SJSA1 (cell line): ENCODE data around the gene FAM222A. TPM values are rescaled to one million over a fixed set of nuclear protein-coding genes. Genes with fewer than 3 reads are reported as not detected.

Experiments
- DNase-seq, 2 experiments: peaks; one replicate each; pipeline ENCODE4 v3.0.0-alpha.2; 2015 to 2020; ENCODE audit warnings: low spot score in 2 of 2, low read depth in 1 of 2
- H3K27ac ChIP-seq: fragments of 250-450 bp; sonication (Bioruptor Pico); 2 replicates; pipeline ENCODE4 v1.5.1; 2020; ENCODE audit warnings: mild to moderate bottlenecking, moderate library complexity
- H3K27me3 ChIP-seq: fragments of 250-450 bp; sonication (Bioruptor Pico); replicated peaks from 2 replicates; pipeline ENCODE4 v1.5.1; 2020; ENCODE audit warnings: mild to moderate bottlenecking, moderate library complexity
- H3K36me3 ChIP-seq: fragments of 250-450 bp; sonication (Bioruptor Pico); 2 replicates; pipeline ENCODE4 v1.5.1; 2020; ENCODE audit warnings: mild to moderate bottlenecking
- H3K4me1 ChIP-seq: fragments of 250-450 bp; sonication (Bioruptor Pico); replicated peaks from 2 replicates; pipeline ENCODE4 v1.6.1; 2021; ENCODE audit warnings: mild to moderate bottlenecking
- H3K4me3 ChIP-seq: fragments of 250-450 bp; sonication (Bioruptor Pico); 2 replicates; pipeline ENCODE4 v1.5.1; 2020; ENCODE audit warnings: mild to moderate bottlenecking
- H3K9me3 ChIP-seq: fragments of 250-450 bp; sonication (Bioruptor Pico); replicated peaks from 2 replicates; pipeline ENCODE4 v1.5.1; 2020; ENCODE audit warnings: mild to moderate bottlenecking
- total RNA-seq: library from RNA; depleted of rRNA; stranded (reverse); fragments of >200 nt; shearing (Covaris generic); gene quantifications from 2 replicates; pipeline ENCODE4 v1.2.3, GENCODE V29; 2014

The FAM222A gene
- total RNA-seq, 1 experiment from 2014 or later = 7.8 TPM

DNA sequence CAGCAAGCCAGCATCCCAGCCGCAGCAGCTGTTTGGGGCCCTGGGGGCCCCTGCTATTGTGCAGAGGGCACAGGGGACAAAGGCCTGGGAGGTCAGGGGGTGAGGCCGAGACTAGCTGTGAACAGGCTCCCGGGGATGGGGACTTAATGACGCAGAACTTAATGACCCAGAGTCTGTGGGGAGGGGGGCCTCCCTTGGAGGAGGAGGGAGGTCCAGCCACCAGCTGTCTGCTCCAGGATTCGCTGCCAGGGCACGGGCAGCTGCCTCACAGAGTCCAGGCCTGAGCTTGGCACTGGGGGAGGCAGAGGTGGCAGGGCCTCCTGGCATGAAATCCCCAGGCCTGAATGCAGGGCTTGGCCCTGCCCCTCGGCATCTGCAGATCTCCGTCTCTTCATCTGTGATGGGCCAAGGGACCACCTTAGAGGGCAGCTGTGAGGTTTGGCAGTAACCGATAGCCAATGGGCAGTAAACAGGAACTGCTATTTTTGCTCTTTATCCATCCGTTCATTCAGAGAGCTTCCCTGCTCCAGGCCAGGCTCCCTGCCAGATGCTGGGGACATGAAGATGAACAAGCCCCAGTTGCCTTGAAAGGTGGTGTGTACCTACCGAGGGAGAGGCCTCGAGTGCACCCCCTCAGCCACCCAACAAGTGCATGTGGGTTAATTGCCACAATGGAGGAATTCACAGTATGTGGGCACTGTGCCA lies 6.7 kb downstream of the FAM222A start:
- H3K36me3 ChIP-seq = no peaks in the 10 kb centered on the region
- DNase-seq = no peak
- no peaks in the 10 kb centered on the region for H3K27me3 ChIP-seq
- no peak overlapping the region for H3K27ac ChIP-seq
- H3K4me3 ChIP-seq = no peak overlapping the region
- peaks cover 12% of the 10 kb centered on the region for H3K4me1 ChIP-seq
- H3K9me3 ChIP-seq = no peaks in the 10 kb centered on the region

- no peak for DNase-seq
- no peak overlapping the region for H3K4me3 ChIP-seq
- H3K27ac ChIP-seq = no peak overlapping the region
- no peaks in the 10 kb centered on the region for H3K9me3 ChIP-seq
- H3K27me3 ChIP-seq = no peaks in the 10 kb centered on the region
- H3K4me1 ChIP-seq = peaks cover 12% of the 10 kb centered on the region
- H3K36me3 ChIP-seq = no peaks in the 10 kb centered on the region
Measured at GRCh38 chr12:109720857-109721189, 7.2 kb downstream of the FAM222A start.

DNA sequence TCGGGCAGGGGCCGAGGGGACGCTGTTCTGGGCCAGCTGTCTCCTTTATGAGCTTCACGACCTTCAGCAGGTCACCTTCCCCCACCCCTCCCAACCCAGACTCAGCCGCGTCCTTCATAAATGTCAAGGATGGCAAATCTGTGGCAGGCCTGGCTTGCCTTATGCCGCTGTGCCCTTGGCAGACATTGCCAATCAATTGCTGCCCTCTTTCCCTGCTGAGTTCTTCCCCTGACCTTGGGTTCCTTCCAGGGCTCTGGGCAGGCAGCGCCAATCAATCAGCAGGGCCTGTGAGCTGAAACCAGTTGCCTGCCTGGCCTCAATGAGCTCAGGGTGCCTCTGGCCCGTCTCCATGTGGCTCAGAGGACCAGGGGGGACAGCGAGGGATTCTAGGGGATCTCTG lies 7.7 kb downstream of the FAM222A start:
- H3K36me3 ChIP-seq = no peaks in the 10 kb centered on the region
- no peak overlapping the region for H3K4me3 ChIP-seq
- H3K9me3 ChIP-seq = no peaks in the 10 kb centered on the region
- H3K4me1 ChIP-seq = peaks cover 12% of the 10 kb centered on the region
- no peak overlapping the region for H3K27ac ChIP-seq
- H3K27me3 ChIP-seq = no peaks in the 10 kb centered on the region
- DNase-seq = no peak

DNA sequence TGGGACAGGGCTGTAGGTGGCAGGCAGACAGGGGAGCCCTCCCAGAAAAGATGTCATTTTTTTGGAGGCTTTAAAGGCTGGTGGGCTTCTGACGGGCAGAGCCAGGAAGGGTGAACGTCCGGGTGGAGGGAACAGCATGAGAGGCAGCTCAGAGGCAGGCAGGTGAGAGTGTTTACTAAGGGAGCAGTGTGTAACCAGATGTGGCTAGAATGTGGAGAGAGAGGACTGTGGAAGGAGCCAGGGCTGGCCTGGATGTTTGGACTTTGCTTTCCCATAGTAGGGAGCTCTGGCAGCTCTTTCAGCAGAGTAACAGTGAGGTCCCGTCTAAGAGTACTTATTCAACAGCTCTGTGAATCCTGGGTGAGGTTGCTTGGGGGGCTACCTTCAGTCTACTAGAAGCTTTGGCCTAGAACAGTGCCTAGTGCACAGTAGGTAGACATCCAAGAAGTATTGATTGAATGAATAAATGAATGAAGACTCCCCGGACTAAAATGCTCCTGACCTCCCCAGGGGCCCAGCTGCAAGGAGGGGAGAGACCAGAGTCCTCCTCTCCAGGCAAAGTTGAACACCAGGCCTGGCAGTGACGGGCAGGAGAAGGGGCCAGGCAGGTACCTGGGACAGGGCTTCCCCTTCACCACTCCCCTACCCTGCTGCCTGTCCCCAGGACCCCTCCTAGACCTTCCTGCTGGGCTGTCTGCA lies 8.5 kb downstream of the FAM222A start:
- Histone ChIP-seq H3K36me3 (no peaks in the 10 kb centered on the region), H3K4me3 (no peak overlapping the region), H3K4me1 (peaks cover 8% of the 10 kb centered on the region), H3K9me3 (no peaks in the 10 kb centered on the region), H3K27me3 (no peaks in the 10 kb centered on the region), H3K27ac (no peak overlapping the region)
- DNase-seq = no peak

GRCh38 chr12:109722721-109723094 lies 9.1 kb downstream of the FAM222A start:
- H3K9me3 ChIP-seq = no peaks in the 10 kb centered on the region
- H3K36me3 ChIP-seq = no peaks in the 10 kb centered on the region
- H3K4me1 ChIP-seq = peaks cover 3% of the 10 kb centered on the region
- H3K27me3 ChIP-seq = no peaks in the 10 kb centered on the region
- DNase-seq = no peak
- no peak overlapping the region for H3K4me3 ChIP-seq
- H3K27ac ChIP-seq = no peak overlapping the region

DNA sequence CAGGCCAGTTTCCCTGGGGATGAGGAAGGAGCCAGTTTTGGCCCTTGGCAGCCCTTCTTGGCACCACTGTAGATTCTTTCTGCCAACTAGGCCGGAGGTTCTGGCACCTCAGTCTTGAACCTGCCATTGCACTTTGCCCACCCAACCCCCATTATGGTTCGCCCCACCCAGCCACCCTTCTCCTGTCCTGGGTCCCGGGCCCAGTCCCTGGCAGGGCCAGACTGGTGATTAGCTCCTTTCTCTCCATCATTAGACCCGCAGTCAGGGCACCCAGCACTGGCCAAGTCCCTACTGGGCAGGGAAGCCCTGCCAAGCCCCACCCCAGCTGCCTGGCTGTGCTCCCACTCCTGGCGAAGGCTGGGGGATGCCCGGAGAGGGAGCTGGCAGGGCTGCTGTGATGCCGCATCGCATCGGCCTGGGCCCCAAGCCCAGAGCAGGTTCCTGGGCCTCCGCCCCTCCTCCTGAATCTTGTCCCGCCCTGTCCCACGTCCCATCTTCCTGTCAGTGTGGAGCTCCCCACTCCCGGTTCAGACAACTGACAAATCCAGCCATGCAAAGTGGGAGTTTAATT lies 9.8 kb downstream of the FAM222A start:
- Histone ChIP-seq H3K4me1 (no peaks in the 10 kb centered on the region), H3K4me3 (no peak overlapping the region), H3K27ac (no peak overlapping the region), H3K9me3 (no peaks in the 10 kb centered on the region), H3K36me3 (no peaks in the 10 kb centered on the region), H3K27me3 (no peaks in the 10 kb centered on the region)
- DNase-seq = no peak

DNA sequence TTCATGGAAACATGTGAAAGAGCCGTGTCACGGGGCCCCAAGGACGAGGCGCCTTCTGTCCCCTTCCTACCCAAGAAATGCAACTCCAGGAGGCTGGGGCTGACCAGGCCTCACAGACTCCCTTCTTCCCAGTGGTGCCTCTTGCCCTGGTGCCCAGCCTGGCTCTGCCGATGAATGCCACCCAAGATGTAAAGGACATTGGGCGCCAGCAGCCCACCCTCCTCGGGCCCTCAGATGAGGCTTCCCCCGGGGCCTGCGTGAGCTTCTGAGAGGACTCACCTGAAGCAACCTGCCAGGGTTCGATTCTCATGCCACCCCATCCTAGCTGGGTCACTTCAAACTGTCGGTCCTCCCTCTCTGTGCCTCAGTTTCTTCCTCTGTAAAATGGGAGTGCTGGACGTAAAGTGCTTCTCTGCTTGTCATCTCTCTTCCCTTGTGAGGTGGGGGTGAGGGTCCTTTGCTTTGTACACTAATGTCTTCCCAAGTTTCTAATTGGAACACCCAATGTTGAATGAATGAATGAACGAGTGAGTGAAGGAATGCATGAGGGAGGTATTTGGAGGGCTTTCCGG lies 10.8 kb downstream of the FAM222A start:
- no peaks in the 10 kb centered on the region for H3K27me3 ChIP-seq
- no peaks in the 10 kb centered on the region for H3K36me3 ChIP-seq
- H3K4me1 ChIP-seq = no peaks in the 10 kb centered on the region
- no peak overlapping the region for H3K4me3 ChIP-seq
- no peaks in the 10 kb centered on the region for H3K9me3 ChIP-seq
- no peak overlapping the region for H3K27ac ChIP-seq
- no peak for DNase-seq

GRCh38 chr12:109725321-109726105 lies 11.9 kb downstream of the FAM222A start:
- Histone ChIP-seq H3K27ac (no peak overlapping the region), H3K4me3 (no peak overlapping the region), H3K9me3 (no peaks in the 10 kb centered on the region)

DNA sequence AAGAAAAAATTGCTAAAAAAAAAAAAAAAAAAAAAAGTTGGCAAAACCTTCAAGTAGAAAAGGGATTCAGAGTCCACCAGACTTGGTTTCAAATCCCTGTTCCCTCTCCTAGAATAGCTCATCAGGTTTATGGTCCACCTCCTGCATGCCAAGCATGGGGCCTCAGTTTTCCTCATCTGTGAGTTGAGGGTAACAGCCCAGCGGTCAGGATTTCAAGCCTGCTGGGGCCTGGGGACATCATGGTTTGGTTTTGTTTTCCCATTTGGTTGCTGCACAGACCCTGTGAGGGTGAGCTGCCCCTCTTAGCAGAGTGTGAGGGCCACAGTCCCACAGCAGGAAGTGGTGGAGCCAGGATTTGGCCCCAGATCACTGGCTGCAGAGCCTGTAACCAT lies 12.5 kb downstream of the FAM222A start:
- Histone ChIP-seq H3K4me1 (no peaks in the 10 kb centered on the region), H3K27ac (no peak overlapping the region), H3K36me3 (no peaks in the 10 kb centered on the region), H3K27me3 (no peaks in the 10 kb centered on the region), H3K4me3 (no peak overlapping the region), H3K9me3 (no peaks in the 10 kb centered on the region)
- no peak for DNase-seq

More at GRCh38 chr12:109725321-109726105, 11.9 kb downstream of the FAM222A start:
- Histone ChIP-seq H3K27me3 (no peaks in the 10 kb centered on the region), H3K36me3 (no peaks in the 10 kb centered on the region), H3K4me1 (no peaks in the 10 kb centered on the region)
- no peak for DNase-seq

GRCh38 chr12:109726511-109727038 lies 12.9 kb downstream of the FAM222A start:
- DNase-seq = no peak
- no peaks in the 10 kb centered on the region for H3K36me3 ChIP-seq
- no peaks in the 10 kb centered on the region for H3K27me3 ChIP-seq
- no peak overlapping the region for H3K4me3 ChIP-seq
- H3K27ac ChIP-seq = no peak overlapping the region
- no peaks in the 10 kb centered on the region for H3K9me3 ChIP-seq
- no peaks in the 10 kb centered on the region for H3K4me1 ChIP-seq

DNA sequence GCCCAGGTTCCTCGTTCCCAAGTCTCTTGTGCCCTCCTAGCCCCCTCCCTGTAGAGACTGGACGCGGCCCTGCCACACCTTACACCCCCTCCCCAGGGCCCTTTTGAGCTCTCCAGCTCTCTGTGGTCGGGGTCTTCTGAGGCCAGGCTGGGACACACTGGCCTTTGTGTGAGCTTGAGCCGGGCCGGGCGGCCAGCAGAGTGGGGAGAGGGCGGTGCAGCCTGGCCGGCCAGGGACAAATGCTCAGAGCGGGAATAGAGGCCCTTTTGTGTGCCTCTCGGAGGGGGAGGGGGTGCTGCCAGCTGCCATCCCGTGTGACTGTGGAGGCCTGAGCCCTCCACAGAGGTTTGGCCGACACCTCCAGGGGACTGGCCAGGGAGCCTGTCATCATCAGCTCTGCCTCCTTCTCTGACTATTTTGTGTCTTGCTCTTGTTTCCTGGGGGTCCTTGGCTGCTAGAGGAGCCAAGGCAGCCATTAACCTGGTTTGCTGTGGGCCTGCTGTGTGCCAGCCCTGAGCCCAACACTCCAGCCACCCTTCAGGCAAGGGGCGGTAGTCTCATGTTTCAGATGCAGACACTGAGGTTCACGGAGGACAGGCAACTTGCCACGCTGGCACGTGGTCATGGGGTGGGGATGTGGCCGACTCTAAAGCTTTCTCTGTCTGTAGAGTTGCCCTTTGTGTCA lies 13.6 kb downstream of the FAM222A start:
- Histone ChIP-seq H3K9me3 (no peaks in the 10 kb centered on the region), H3K27ac (no peak overlapping the region), H3K4me3 (no peak overlapping the region), H3K36me3 (no peaks in the 10 kb centered on the region), H3K4me1 (no peaks in the 10 kb centered on the region), H3K27me3 (no peaks in the 10 kb centered on the region)
- no peak for DNase-seq

DNA sequence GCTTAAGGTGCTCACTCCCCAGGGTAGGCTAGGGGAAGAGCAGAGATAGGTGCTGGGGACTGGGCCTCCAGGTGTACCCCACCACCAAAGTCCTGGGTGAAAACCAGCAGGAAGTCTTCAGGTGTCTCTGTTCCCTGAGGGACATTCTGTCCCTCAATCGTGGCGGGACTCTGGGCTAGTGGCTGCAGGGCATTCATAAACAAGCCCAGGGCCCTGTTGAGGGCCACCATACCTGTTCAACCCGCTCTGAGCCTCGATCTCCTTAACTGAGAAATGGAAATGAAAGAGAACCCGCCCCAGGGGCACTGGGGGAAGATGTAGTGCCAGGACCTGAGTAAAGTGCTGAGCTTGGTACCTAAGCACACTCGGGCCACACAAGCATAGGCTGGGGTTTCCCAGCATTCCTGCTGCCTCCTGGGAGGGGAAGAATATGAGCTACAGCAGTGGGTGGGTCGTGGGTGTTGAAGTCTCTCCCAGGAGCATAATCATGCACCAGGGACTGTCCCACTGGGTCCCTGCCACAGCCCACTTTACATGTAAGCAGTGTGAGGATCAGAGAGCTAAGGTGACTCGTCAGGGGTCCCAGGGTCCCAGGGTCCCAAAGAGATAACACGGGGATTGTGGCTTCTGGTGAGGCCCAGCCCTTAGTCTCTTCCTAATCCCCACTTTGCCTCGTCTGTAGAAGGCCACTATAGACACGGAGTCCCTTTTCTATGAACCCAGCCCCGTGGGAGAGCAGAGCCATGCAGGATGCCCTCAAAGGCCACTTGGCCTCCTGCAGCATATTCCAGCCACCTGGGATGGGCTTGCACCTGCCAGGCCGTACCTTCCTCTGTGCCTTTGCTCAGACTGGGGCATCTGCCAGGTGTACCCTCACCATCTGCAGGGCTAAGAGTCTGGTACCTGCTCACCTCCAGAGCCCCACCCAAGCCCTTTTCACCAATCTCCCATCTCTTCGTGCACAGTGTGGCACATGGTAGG lies 14.4 kb downstream of the FAM222A start:
- no peaks in the 10 kb centered on the region for H3K36me3 ChIP-seq

More for the DNA sequence above, 14.4 kb downstream of the FAM222A start:
- Histone ChIP-seq H3K27ac (no peak overlapping the region), H3K4me1 (no peaks in the 10 kb centered on the region), H3K27me3 (no peaks in the 10 kb centered on the region), H3K9me3 (no peaks in the 10 kb centered on the region), H3K4me3 (no peak overlapping the region)
- no peak for DNase-seq
